Skeletal muscle satellite cell (primary cell): ENCODE results near the gene ADGRD2.

ENCODE experiments used
- H3K27me3 ChIP-seq: 2 replicates; pipeline ENCODE4 v1.7.0; 2013; ENCODE audit warnings: low read length; ENCODE audit not compliant: control insufficient read depth, insufficient read depth
- H3K36me3 ChIP-seq: 2 replicates; pipeline ENCODE4 v1.7.0; 2013; ENCODE audit warnings: mild to moderate bottlenecking, control low read depth, low read length; ENCODE audit not compliant: insufficient read depth
- H3K4me1 ChIP-seq: 2 replicates; pipeline ENCODE4 v1.7.0; 2013; ENCODE audit warnings: low read length; ENCODE audit not compliant: control insufficient read depth, insufficient read depth
- H3K4me2 ChIP-seq: 2 replicates; pipeline ENCODE4 v1.7.0; 2013; ENCODE audit warnings: mild to moderate bottlenecking, low read length
- H3K4me3 ChIP-seq: 2 replicates; pipeline ENCODE4 v1.7.0; 2013; ENCODE audit warnings: low read length
- H3K9ac ChIP-seq: 2 replicates; pipeline ENCODE4 v1.7.0; 2013; ENCODE audit warnings: mild to moderate bottlenecking, low read depth, low read length, moderate library complexity
- H3K9me3 ChIP-seq: replicated peaks from 2 replicates; pipeline ENCODE4 v1.7.0; 2013; ENCODE audit warnings: mild to moderate bottlenecking, control low read depth, low read length

ADGRD2 gene

DNA sequence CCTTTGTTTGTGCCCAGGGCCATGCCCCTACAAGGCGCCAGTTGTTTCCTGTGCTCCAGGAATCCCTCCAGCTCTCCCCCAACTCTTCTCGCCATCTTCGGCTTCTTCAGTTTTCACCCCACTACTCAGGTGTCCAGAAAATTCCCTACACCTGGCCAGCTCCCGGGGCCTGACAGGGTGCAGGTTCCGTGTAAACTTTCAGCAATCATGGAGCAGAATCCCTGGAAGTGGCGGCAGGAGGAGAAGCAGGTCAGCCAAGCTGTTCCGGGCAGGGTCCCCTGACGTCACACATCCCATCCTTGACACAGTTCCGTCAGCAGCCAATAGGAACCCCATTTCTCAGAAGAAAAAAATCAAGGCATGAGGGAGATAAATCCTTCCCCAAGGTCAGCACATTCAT, 12.2 kb upstream of the ADGRD2 start:
- Histone ChIP-seq H3K9ac (no peak overlapping the region), H3K4me2 (no peak overlapping the region), H3K36me3 (no peaks in the 10 kb centered on the region), H3K9me3 (no peaks in the 10 kb centered on the region), H3K27me3 (peaks cover 41% of the 10 kb centered on the region), H3K4me3 (no peak overlapping the region), H3K4me1 (no peaks in the 10 kb centered on the region)

DNA sequence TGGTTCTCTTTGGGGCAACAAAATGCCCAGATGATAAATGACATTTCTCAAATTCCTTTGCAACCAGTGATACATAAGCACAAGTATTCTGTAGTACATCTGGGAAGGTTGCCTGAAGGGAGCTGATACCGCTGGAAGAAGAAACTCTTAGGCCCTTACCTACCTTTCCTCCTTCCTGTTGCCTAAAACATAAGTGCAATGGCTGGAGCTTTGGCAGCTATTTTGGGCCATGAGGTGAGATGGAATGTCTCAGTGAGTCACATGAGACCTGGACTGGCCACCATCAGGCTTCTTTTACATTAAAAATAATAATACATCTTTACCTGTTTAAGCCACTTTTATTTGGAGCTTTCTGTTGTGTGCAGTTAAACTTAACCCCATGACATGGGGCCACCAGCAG, 11.2 kb upstream of the ADGRD2 start:
- Histone ChIP-seq H3K4me3 (no peak overlapping the region), H3K9me3 (no peaks in the 10 kb centered on the region), H3K9ac (no peak overlapping the region), H3K4me1 (no peaks in the 10 kb centered on the region), H3K27me3 (peaks cover 35% of the 10 kb centered on the region), H3K36me3 (no peaks in the 10 kb centered on the region), H3K4me2 (no peak overlapping the region)

DNA sequence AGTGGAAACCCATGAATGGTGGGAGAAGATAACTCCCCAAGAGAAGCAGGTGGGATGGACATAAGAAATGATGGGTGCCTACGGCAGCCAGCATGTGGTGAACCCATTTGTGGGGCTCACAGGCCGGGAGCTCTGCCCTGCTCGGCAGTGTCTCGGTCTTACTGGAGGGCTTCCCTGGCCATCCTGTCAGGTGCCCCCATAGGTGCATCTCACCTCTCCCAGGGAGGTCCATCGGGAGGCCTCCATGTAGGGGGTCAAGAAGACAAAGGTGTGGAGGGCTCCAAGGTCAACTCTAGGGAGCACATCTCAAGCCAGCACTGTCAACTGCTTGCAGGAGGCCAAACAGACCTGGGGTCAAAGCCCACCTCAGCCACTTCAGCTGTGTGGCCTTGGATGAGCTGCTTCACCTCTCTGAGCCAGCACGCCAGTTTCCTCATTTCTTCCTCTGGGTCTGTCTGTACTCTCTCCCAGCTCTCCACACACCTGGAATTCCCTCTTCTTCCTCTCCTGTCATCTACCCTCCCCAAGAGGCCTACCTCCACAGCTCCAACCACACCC, 10.5 kb upstream of the ADGRD2 start:
- Histone ChIP-seq H3K9ac (no peak overlapping the region), H3K27me3 (peaks cover 30% of the 10 kb centered on the region), H3K36me3 (no peaks in the 10 kb centered on the region), H3K4me2 (no peak overlapping the region), H3K4me3 (no peak overlapping the region), H3K4me1 (no peaks in the 10 kb centered on the region), H3K9me3 (no peaks in the 10 kb centered on the region)

DNA sequence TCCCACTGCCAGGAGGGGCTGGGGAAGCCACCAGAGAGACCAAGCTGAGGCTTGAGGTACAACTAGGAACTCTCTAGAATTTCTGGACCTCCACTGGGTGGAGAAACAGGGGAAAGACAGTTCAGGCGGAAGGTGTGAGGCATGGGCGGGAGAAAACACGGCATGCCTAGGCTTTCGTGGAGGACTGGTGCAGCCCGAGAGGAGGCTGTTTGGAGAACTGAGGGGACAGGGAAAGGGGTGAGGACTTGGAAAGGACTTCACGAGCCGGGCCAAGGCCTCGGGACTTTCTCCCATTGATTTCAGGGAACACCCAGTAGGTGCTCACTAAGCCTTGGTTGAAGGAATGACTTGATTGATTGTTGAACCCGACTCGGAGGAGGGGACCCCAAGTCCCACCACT, 9.5 kb upstream of the ADGRD2 start:
- Histone ChIP-seq H3K9me3 (no peaks in the 10 kb centered on the region), H3K9ac (no peak overlapping the region), H3K36me3 (no peaks in the 10 kb centered on the region), H3K4me2 (no peak overlapping the region), H3K27me3 (peaks cover 30% of the 10 kb centered on the region), H3K4me3 (no peak overlapping the region), H3K4me1 (no peaks in the 10 kb centered on the region)

DNA sequence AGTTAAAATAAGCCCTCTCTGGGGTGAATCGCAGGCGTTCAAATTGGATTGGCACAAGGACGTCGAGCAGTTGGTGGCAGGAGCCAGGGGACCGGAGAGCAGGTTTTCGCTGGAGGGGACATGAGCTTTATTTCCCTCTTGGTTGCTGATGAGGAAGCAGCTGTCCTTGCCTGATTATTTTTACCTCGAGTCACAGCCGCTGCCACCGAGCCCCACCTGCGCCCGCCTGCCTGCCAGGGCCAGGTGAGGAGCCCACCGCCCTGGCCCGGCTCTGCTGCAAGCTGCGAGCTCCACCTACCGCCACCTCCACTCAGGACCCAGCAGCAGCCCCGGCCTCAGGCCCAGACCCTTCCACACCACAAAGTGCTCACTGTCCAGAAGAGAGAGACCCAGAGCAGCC, 9.0 kb upstream of the ADGRD2 start:
- Histone ChIP-seq H3K9me3 (no peaks in the 10 kb centered on the region), H3K27me3 (peaks cover 30% of the 10 kb centered on the region), H3K4me1 (no peaks in the 10 kb centered on the region), H3K4me3 (no peak overlapping the region), H3K4me2 (no peak overlapping the region), H3K36me3 (no peaks in the 10 kb centered on the region), H3K9ac (no peak overlapping the region)

DNA sequence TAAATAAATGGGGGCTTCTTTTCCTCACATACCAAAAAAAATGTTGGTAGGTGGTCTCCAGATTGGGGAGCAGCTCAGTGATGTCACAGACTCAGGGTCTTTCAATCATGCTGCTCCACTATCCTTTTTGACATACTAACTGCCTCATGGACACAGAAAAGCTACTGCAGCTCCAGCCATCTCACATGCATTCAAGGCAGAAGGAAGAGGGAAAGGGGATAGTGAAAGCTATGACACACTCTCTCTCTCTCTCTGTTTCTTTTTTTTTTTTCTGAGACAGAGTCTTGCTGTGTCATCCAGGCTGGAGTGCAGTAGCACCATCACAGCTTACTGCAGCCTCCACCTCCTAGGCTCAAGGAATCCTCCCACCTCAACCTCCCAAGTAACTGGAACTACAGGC, 7.9 kb upstream of the ADGRD2 start:
- Histone ChIP-seq H3K36me3 (no peaks in the 10 kb centered on the region), H3K27me3 (peaks cover 30% of the 10 kb centered on the region), H3K9ac (no peak overlapping the region), H3K4me2 (no peak overlapping the region), H3K4me1 (no peaks in the 10 kb centered on the region), H3K4me3 (no peak overlapping the region), H3K9me3 (no peaks in the 10 kb centered on the region)

DNA sequence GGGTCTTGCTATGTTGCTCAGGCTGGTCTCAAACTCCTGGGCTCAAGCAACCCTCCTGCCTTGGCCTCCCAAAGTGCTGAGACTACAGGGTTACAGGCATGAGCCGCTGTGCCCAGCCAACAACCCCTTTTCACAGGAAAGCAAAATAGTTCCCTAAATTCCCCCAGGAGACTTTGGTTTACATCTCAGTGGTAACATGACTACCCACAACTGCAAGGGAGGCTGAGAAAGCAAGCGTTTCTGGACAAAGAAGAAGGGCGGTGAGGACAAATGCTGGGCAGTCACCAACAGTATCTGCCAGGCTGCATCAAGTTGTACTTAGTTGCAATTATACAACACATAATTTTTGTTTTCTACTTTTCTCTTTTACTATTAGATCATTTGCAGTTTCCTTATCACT, 7.4 kb upstream of the ADGRD2 start:
- Histone ChIP-seq H3K4me2 (no peak overlapping the region), H3K9me3 (no peaks in the 10 kb centered on the region), H3K4me1 (no peaks in the 10 kb centered on the region), H3K27me3 (peaks cover 30% of the 10 kb centered on the region), H3K4me3 (no peak overlapping the region), H3K9ac (no peak overlapping the region), H3K36me3 (no peaks in the 10 kb centered on the region)

DNA sequence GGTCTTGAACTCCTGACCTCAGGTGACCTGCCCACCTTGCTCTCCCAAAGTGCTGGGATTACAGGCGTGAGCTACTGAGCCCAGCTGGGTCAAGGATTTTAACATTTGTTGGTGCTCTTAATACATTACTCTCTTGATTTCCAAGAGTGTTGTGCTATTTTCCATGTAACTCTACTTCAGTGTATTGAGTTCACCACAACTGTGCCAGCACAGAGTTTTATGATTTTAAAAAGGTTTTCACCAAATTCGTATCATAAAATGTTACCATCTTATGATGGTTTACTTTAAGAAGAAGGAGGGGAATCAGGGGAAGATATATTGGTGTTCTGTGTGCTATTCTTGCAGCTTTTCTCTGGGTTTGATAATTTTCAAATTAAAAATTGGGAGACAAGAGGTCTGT, 6.6 kb upstream of the ADGRD2 start:
- Histone ChIP-seq H3K36me3 (no peaks in the 10 kb centered on the region), H3K4me2 (no peak overlapping the region), H3K9me3 (no peaks in the 10 kb centered on the region), H3K4me1 (no peaks in the 10 kb centered on the region), H3K9ac (no peak overlapping the region), H3K27me3 (peaks cover 26% of the 10 kb centered on the region), H3K4me3 (no peak overlapping the region)

DNA sequence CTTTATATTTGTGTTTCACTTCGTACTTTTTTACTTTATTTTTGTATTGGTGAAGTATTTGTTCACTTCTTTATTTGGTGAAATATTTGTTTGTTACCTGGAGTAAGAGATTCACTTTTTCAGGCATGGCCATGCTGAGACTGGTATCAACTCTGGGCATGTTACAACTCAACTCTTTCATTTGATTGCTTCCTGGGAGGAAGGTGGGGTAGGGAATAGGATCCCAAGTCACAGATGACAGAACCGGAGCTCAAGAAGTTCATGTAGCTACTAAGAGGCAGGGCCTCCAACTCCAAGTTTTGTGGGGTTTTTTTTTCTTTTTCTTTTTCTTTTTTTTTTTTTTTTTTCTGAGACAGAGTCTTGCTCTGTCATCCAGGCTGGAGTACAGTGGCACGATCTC, 6.1 kb upstream of the ADGRD2 start:
- Histone ChIP-seq H3K9me3 (no peaks in the 10 kb centered on the region), H3K4me3 (no peak overlapping the region), H3K4me2 (no peak overlapping the region), H3K27me3 (peaks cover 22% of the 10 kb centered on the region), H3K4me1 (no peaks in the 10 kb centered on the region), H3K9ac (no peak overlapping the region), H3K36me3 (no peaks in the 10 kb centered on the region)

DNA sequence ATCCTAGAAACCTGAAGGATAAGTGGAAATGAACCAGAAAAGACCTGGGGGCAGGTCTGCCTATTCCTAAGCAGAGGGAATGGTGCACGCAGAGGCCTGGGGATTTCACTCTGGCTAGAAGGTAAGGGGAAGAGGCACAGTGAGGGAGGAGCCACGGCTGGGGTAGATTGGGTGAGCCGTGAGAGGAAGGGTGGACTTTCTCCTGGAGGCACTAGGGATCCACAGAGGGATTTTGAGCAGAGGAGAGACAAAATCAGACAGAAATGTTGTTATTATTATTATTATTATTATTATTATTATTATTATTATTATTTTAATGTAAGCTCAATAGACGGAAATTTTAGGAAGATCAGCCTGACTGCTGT, 3.0 kb upstream of the ADGRD2 start:
- Histone ChIP-seq H3K36me3 (no peaks in the 10 kb centered on the region), H3K4me3 (no peak overlapping the region), H3K27me3 (peaks cover 31% of the 10 kb centered on the region), H3K4me2 (no peak overlapping the region), H3K9me3 (no peaks in the 10 kb centered on the region), H3K4me1 (peaks cover 6% of the 10 kb centered on the region), H3K9ac (no peak overlapping the region)

DNA sequence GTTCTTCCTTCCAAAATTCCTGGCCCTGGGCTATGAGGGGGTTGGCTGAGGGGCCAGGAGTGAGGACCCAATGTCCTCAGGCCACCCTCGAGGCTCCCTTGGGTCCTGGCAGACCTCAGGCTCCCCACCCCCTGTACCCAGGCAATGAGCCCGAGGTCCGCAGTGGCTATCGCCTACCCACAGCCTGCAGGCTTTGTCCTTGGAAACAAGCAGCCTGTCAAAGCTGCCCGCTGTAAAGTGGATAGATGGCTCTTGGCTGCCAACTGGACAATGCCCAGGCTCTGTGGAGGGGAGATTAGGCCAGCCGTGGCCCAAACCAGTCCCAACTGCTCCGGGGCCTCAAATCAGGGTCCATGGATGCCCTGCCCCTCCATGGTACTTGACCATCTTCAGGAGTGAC, 2.2 kb upstream of the ADGRD2 start:
- Histone ChIP-seq H3K4me2 (no peak overlapping the region), H3K27me3 (peaks cover 37% of the 10 kb centered on the region), H3K4me1 (peaks cover 6% of the 10 kb centered on the region), H3K9me3 (no peaks in the 10 kb centered on the region), H3K4me3 (no peak overlapping the region), H3K9ac (no peak overlapping the region), H3K36me3 (no peaks in the 10 kb centered on the region)

DNA sequence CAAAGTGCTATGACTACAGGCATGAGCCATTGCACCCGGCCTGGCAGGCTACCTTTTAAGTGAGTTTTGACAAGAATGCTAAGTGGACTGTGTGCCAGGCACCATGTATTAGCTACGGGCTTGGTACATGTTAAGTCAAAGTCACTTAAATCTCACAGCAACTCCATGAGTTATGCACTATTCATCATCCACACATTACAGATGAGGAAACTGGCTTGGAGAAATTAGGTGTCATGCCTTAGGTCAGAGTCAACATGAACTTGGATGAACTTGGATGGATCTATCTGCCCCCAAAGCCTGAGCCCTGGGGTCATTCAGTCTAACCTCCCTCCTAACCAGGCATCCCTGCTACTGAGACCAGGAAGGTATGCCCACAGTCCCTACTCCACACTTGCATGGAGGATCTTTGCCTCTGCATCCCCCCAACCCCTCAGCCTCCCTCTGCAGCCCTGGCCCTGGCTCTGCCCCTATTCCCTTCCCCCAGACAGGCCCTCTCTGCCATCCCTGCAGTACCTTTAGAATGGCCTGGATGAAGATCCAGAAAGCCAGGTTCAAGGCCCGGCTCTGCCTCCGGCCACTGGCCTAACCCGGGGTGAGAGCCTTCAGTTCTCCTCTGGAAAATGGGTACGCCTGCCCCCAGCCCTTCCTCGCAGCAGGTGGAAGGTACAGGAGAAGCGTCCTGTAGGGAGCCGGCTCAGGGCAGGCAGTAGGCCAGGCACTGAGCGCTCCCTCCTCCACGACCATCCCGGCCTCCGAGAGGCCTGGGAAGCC, 685 bp upstream of the ADGRD2 start:
- Histone ChIP-seq H3K4me1 (peaks cover 6% of the 10 kb centered on the region), H3K27me3 (peaks cover 47% of the 10 kb centered on the region), H3K36me3 (no peaks in the 10 kb centered on the region), H3K4me3 (no peak overlapping the region), H3K4me2 (no peak overlapping the region), H3K9ac (no peak overlapping the region), H3K9me3 (no peaks in the 10 kb centered on the region)
